Stimulated activated CD4-positive, alpha-beta T cell treated with anti-CD3 and anti-CD28 coated beads, Interleukin-12 subunit alpha, Interleukin-12 subunit beta, amount 100 ng/mL, for 4 hours (primary cell): Measurements from ENCODE around the gene FGF8.

Source experiments
- DNase-seq: peaks from one replicate; pipeline ENCODE4 v3.0.0-alpha.2; 2020

Gene FGF8

GRCh38 chr10:101725296-101726114 lies 50.4 kb downstream of the FGF8 start:
- DNase-seq = no peak

GRCh38 chr10:101724446-101724845 lies 51.5 kb downstream of the FGF8 start:
- no peak for DNase-seq

GRCh38 chr10:101723176-101723575 lies 52.7 kb downstream of the FGF8 start:
- DNase-seq = no peak

DNA sequence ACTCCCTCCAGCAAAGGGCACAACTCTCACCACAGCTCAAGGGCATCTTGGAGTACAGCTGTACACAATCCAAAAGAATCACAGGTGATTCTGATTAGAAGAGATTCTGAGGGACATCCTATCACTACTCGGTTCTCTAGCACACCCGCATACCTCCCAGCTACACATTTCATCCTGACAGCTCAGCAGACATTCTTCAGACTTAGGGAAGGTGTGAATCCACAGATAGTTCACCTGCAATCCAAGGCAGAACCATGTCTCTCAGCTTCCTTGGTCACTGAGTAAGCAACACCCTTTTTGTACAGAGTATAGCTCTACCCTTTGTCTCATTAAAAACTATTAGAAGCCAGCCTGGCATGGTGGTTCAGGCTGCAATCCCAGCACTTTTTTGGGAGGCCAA lies 54.1 kb downstream of the FGF8 start:
- no peak for DNase-seq

- DNase-seq = no peak
Measured at GRCh38 chr10:101720606-101721230, 55.2 kb downstream of the FGF8 start.
